Skeletal muscle cell (primary cell): ENCODE data around the gene CPNE8.

Experiments used
- DNase-seq: peaks from one replicate; pipeline ENCODE4 v3.0.0-alpha.2; 2010; ENCODE audit warnings: low read depth
- H3K4me3 ChIP-seq: 2 replicates; pipeline ENCODE4 v1.5.1; 2011; ENCODE audit warnings: low read depth, mild to moderate bottlenecking, control low read depth, low read length, moderate library complexity

Gene CPNE8

DNA sequence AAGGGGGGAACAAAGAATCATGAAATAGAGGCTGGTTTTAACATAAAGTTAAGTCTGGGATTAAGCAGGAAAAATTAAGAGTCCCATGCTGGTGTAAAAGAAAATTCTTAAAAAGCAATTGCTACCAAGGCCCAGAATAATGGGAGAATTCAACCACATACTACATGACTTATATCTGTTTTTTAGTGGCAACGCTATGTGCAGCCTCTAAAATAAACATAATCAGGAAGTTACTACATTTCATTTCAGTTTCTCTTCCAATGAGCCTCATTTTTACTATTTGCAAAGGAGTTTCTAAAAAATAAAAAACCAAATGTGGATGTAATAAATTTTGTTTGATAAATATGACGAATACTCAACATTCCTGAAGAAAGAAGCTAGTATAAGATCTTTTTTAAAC is 58.1 kb downstream of the CPNE8 start:
- no peak for DNase-seq
- H3K4me3 ChIP-seq, result no peak overlapping the region

DNA sequence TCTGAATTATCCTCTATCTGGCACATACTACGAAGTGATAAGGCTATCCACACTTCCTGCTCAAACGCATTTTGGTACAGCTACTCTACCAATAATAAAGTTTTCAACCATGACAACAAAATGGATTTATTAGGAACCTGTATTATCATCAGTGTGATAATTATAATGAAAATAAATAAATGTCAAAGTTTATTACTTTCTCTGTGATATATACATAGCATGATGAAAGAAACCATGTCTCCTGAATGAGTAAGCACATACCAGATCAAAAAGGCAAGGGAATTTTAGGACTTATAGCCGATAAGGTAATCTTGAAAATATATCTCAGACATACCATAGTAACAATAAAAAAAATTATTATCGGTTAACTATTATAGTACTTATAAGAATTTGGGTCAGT is 61.1 kb downstream of the CPNE8 start:
- H3K4me3 ChIP-seq, result no peak overlapping the region
- DNase-seq, result no peak

GRCh38 chr12:38838056-38838850 is 67.1 kb downstream of the CPNE8 start:
- no peak for DNase-seq

GRCh38 chr12:38831715-38832114 is 73.7 kb downstream of the CPNE8 start:
- no peak for DNase-seq

More at GRCh38 chr12:38838056-38838850, 67.1 kb downstream of the CPNE8 start:
- no peak overlapping the region for H3K4me3 ChIP-seq

DNA sequence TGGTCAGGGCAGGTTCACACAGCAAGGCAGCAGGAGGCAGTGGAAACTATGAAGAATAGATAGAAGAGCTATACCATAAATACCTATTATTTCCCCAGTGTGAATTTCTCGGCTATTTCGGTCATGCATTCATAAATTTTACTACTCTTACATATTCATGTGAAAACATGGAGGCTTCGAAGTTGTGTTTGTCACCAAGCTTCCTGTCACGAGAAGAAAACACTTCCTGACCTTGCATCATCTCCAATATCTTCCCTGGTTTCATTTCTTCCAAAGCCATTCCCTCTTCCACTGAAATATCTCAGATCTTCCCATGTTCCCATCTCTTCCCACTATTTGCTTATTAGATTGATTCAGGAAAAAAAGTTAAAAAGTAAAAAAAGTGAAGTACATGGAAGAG is 80.4 kb downstream of the CPNE8 start:
- no peak overlapping the region for H3K4me3 ChIP-seq

More at GRCh38 chr12:38831715-38832114, 73.7 kb downstream of the CPNE8 start:
- H3K4me3 ChIP-seq, result no peak overlapping the region

GRCh38 chr12:38823738-38824137 is 81.7 kb downstream of the CPNE8 start:
- no peak for DNase-seq
- H3K4me3 ChIP-seq, result no peak overlapping the region

More for the DNA sequence above, 80.4 kb downstream of the CPNE8 start:
- DNase-seq, result no peak

DNA sequence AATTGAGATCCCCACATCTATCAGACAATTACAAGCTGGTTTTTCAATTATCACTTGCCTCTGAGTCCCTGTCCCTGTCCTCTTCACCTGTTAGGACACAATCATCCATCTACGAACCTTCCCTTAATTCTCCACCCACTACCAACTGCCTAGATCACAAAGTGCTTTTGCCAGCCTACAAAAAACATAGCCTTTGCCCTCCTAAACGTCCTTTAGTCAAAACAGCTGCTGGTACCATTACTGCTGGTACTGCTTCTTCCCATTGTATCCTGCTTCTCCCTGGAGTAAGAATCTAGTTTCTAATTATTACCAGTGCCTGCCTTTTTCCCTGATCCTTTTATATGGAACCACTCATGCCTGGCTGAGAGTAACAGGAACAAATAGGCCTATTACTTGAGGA is 82.1 kb downstream of the CPNE8 start:
- DNase-seq, result no peak
- H3K4me3 ChIP-seq, result no peak overlapping the region

- DNase-seq, result no peak
- H3K4me3 ChIP-seq, result no peak overlapping the region
These were observed 87.4 kb downstream of the CPNE8 start for GRCh38 chr12:38817942-38818341.

DNA sequence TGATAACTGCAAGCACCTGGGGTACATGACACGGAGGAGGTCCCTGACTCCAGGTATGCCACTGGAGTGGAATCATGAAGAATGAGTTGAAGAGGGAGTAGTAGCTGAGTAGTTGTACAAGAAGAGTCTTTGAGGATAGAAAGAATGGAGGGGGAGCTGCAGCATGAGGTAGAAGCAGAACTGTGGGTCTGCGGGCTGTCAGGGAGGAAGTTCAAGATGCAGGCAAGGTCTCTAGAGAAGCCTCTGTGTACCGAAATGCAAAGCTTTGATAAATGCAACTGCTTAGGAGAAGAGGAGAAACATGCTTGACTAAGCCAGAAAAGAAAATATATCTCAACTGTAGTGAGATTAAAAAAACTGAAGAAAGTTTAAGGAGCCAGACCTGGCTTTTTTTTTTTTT is 91.5 kb downstream of the CPNE8 start:
- no peak overlapping the region for H3K4me3 ChIP-seq
- no peak for DNase-seq

- H3K4me3 ChIP-seq, result no peak overlapping the region
- no peak for DNase-seq
These were observed 93.5 kb downstream of the CPNE8 start for GRCh38 chr12:38811814-38812356.

DNA sequence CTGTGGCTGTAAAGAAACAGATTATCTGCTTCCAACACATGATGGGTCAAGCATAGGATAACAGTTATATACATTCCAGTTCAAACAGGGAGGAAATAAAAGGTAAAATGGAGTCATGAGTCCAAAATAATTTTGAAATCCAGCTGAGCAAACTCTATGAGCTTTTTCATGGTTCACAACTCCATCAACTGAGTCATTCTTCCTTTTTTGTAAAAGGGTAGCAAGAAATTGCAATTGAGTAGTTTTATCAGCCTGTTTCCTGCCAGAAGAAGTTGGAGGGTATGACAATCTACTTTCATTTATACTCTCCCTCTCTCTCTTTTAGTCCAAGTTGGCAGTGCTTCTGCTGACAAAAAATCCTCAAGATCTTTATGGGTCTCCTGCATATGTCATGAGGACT is 95.6 kb downstream of the CPNE8 start:
- no peak for DNase-seq
- no peak overlapping the region for H3K4me3 ChIP-seq

- DNase-seq, result no peak
- H3K4me3 ChIP-seq, result no peak overlapping the region
These were observed 117.3 kb downstream of the CPNE8 start for GRCh38 chr12:38788106-38788505.

DNA sequence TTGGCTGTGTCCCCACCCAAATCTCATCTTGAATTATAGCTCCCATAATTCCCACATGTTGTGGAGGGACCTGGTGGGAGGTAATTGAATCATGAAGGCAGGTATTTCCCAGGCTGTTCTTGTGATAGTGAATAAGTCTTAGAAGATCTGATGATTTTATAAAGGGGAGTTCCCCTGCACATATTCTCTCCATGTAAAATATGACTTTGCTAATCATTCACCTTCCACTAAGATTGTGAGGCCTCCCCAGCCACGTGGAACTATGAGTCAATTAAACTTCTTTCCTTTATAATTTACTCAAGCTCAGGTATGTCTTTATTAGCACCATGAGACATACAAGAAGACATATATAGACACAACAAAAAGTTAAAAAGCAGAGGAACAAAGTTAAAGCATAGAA is 120.0 kb downstream of the CPNE8 start:
- H3K4me3 ChIP-seq, result no peak overlapping the region
- no peak for DNase-seq

- no peak for DNase-seq
- no peak overlapping the region for H3K4me3 ChIP-seq
These were observed 122.1 kb downstream of the CPNE8 start for GRCh38 chr12:38783304-38783703.

DNA sequence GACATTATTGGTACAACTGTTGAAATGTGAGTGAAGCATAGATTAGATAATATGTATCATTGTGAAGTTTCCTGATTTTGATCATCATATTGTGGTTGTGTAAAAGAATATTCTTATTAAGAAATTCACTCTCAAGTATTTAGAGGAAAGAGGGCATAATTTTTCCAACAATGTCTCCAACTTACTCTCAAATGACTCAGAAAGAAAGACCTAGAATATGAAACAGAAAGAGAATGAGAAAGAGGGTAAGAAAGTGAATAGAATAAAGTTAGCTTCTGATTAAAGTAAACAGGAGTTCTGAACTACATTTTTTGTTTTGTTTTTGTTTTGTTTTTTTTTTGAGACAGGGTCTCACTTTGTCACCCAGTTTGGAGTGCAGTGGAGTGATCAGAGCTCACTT is 123.0 kb downstream of the CPNE8 start:
- no peak overlapping the region for H3K4me3 ChIP-seq
- no peak for DNase-seq

DNA sequence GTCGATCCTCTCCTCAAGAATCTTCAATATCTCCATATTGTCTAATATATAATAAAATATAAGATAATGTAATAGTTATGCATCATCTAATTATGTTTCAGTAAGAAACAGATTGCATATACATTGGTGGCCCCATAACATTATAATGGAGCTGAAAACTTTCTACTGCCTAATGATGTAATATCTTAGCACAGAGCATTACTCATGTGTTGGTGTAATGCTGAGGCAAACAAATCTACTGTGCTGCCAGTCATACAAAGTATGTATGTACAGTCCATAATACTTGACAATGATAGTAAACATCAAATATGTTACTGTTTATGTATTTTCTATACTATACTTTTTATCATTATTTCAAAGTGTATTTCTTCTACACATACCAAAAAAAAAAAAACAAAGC is 128.7 kb downstream of the CPNE8 start:
- no peak overlapping the region for H3K4me3 ChIP-seq
- no peak for DNase-seq

DNA sequence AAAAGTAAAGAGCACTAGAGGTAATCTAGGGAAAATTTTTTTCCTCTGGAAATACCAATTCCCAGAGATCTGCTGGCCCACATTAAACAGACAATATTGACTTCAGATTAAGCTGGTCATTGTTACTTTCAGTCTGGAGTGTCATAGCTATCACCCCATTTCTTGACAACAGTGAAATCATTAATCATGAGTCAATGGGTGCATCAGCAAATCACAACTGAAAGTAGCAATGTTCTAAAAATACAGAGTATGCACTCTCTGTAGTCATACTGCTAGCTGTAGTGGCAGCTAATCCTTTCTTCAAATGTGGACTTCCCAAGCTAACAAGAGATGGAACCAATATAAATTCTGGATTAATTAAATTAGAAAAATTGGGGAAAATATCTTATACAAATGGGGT is 129.9 kb downstream of the CPNE8 start:
- no peak for DNase-seq
- no peak overlapping the region for H3K4me3 ChIP-seq

DNA sequence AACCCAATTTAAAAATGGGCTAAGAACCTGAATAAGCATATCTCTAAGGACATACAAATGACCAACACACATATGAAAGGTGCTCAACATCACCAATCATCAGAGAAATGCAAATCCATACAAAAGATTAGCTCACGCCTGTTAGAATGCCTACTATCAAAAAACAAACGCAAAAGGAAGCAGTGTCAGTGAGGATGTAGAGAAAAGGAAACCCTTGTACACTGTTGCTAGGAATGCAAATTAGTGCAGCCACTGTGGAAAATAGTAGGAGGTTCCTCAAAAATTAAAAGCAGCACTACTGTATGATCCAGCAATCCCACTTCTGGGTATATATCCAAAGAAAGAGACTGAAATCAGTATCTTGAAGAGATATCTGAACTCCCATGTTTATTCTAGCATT is 133.0 kb downstream of the CPNE8 start:
- no peak for DNase-seq
- no peak overlapping the region for H3K4me3 ChIP-seq

DNA sequence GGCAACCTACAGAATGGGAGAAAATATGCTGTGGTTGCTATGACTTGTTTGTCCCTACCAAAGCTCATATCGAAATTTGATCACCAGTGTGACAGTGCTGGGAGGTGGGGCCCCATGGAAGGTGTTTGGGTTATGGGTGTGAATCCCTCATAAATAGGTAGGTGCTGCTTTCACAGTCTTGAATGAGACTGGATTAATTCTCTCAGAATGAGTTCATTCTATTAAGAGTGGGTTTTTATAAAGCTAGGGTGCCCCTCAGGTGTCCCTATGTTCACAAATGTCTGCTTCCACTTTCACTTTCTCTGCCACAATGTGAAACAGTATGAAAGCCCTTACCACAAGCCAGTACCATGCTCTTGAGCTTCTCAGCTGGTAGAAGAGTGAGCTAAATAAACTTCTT is 133.5 kb downstream of the CPNE8 start:
- H3K4me3 ChIP-seq, result no peak overlapping the region
- no peak for DNase-seq

- H3K4me3 ChIP-seq, result no peak overlapping the region
- no peak for DNase-seq
These were observed 143.6 kb downstream of the CPNE8 start for GRCh38 chr12:38761636-38762342.

DNA sequence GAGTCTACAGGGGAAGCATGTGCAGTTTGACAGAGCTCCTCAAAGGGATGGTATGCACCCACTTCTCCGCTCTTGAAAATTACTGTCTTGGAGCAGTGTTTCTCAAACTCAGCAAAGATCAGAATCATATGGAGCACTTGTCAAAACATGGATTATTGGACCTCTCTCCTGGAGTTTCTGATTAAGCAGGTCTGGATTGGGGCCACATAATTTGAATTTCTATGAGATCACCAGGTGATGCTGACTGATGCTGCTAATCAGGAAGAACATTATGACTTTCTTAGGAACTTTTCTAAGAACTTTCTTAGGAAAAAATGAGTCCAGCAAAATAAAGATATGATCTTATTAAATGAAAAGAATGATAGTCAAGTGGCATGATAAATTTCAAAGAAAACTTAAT is 144.3 kb downstream of the CPNE8 start:
- no peak overlapping the region for H3K4me3 ChIP-seq
- no peak for DNase-seq
